Activated T-cell treated with anti-CD3 and anti-CD28 coated beads for 48 hours (primary cell): Measurements from ENCODE around the gene FOXN4.

ENCODE experiments used
- DNase-seq: peaks from one replicate; pipeline ENCODE4 v3.0.0-alpha.2; 2020; ENCODE audit warnings: low read depth

The FOXN4 gene

DNA sequence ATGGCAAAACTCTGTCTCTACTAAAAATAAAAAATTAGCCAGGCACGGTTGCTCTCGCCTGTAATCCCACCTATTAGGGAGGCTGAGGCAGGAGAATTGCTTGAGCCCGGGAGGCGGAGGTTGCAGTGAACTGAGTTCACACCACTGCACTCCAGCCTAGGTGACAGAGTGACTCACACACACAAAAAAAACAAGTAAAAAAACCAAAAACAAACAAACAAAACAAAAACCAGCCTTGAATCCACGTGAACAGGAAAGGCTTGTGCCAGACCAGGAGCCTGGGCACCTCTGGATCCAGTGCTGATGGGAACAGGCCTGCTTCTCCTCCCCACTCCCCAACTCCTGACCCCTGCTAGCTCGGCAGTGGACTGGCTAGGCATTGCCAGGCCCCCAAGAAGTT lies 3.5 kb downstream of the FOXN4 start:
- no peak for DNase-seq

DNA sequence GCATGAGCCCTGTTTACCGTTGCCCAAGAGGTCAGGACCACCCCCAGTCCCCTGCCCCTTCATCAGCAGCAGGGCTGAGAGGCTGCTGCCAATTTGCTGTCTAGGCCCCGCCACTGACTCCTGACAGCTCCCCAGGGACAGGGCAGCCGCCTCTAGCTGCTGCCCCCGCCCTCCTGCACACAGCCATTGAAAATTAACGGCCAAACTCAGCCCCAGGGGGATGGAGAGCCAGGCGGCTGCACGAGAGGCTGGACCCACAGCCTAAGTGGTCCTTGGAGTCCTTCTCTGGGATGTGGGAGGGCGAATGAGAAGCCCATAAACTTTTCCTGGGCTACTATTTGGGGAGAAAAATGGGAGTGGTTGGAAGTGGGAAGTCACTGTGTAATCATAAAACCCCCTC lies 4.6 kb downstream of the FOXN4 start:
- no peak for DNase-seq

DNA sequence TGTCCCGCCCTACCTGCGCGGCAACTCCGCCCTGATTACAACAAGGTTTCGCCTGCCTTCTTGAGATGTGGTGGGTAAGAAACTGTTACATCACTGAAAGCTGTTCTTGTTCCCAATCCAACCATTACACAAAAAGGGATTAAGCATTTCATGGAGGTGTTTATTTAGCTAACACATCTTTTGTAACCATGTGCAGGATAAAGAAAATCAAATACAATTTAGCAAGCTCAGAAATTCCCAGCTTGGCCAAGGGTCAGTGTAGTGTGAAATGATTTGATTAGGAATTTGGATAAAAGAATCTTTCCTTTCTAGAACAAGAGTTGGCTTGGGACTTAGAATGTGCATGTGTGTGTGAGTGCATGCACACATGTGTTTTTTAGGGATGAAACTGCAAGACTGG lies 6.3 kb downstream of the FOXN4 start:
- DNase-seq = no peak

DNA sequence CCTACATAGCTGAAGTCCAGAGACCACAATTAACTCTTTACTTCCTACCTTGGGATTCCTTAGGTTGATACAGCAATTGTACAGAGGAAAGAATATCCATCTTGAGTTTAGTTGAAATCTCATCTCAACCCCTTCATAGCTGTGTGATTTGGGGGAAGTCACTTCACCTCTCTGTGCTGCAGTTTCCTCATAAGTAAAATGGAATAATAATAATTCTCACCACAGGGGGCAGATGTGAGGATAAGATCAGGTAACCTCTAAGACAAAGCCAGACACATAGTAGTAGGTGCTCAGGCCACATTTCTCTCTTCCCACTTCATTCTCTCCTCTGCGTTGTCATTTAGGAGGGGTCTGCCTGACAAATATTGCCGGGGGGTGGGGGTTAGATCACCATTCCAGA lies 6.7 kb downstream of the FOXN4 start:
- no peak for DNase-seq

DNA sequence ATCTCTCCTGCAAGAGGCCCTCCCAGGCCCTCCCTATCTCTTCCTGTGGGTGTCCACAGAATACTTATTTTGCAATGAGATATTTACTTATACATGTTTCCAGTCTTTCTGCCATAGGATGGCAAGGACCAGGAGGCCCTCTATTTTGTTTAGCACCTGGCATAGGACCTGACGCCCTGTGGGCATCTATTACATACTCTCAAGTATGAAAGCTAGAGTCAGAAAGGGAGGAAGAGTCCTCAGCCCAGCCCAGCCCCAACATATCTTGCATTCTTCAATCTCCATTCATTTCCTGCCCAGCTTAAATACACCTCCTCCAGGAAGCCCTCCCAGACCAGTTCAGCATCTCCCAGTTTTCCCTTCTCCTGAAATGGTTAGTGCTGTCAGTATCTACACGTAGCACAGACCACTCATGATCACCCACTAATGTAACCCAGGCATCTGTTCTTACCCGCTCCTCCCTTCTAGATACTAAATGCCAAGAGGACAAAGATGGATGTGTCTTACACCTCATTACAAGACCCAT lies 7.4 kb downstream of the FOXN4 start:
- DNase-seq = no peak

DNA sequence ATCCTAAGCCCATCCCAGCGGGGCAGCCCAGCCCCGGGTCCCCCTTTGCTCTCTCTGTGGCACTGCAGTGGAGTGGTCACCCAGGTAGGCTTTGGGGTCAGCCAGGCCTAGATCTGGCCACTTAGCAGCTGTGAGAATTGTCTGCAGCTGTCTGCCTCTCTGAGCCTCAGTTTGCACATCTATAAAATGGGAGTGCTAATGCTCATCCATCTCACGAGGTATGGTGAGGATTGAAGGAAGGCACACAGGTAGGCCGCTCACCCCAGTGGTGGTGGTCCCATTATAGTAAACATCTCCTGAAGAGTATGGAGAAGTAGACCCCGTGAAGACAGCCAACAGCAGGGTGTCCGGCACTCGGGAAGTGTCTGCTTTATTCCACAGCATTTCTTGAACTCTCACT lies 9.2 kb downstream of the FOXN4 start:
- no peak for DNase-seq

DNA sequence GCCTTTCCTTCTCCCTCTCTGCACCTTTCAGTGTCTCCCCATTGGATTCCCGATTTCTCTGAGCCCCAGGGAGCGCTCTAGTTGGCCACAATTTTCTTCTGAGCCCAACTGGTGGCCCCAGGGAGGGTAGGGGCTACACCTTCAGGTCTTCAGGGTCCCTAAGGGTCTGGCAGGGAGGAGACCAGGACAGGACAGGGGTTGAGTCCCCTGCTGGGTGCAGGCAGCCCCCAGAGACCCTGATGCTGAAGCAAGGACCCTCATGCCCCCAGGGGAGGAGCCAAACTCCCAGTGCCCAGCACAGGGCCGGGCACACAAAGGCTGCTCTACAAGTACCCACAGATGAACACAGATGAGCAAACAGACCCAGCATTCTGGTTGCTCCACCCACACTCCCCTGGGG lies 12.7 kb downstream of the FOXN4 start:
- no peak for DNase-seq

DNA sequence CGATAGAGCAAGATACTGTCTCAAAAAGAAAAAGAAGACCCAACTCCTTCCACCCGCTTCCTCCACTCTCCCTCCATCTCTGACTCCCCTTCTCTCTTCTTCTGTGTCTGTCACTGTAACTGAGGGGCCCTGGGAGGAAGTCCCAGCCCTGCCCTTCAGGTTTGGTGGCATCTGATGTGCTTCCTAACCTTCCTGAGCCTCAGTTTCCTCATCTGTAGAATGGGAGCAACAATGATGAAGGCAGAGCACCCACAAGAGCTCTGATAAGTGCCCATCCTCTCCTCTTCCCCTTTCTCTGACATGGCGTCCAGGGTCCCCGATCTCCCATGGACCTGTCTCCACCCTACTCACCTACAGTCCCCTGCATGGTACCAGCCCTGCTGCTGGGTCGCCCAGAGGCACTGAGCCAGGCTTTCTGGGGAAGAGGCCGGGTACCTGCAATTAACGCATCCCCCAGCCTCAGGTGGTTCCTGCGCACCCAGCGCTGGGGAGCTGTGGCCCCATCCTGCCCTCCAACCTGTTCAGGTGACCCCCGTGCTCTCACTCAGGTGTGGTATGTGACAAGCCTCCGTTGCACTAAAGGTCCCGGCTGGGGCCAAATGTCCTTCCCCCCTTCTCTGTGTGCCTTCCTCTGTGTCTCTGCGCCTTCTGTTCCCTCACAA lies 13.2 kb downstream of the FOXN4 start:
- no peak for DNase-seq

DNA sequence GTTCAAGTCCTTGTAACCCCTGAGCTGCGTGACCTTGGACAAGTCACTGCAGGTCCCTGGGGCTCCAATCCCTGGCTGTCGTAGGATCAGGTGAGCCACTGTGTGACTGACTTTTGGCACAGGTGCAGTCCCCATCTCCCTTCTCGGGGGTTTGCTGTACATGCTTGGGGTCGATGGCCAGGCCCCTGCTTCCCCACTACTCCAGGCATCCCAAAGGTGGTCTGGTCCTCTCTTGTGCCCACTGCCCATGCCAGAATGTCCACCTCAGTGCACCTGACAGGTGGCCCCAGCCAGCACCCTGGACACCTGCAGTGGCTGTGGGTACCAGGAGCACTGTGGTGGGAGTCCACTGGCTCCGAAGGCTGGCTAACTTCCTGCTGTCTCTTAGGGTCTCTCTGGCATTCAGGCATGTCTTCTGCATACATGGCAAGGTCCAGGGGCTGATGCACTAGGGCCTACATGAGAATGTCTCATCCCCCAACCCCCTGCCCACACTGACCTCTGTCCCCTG lies 14.7 kb downstream of the FOXN4 start:
- no peak for DNase-seq

DNA sequence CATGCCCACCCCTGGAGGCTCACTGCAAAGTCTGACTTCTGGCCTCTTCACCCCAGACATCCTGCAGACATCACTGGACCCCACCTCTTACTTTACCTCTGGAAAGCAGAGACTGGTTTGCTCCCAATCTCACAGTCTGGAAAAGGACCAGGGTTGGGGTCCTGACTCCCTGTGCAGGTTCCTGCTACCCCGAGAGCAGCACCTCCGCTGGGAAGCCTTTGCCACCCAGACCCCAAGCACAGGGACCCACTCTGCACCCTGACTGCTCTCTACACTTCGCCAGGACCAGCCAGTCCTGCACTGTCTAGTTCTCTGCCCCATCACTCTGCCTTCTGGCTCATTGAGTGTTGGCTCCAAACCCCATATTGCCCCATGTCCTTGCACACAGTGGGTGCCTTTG lies 16.0 kb downstream of the FOXN4 start:
- no peak for DNase-seq

DNA sequence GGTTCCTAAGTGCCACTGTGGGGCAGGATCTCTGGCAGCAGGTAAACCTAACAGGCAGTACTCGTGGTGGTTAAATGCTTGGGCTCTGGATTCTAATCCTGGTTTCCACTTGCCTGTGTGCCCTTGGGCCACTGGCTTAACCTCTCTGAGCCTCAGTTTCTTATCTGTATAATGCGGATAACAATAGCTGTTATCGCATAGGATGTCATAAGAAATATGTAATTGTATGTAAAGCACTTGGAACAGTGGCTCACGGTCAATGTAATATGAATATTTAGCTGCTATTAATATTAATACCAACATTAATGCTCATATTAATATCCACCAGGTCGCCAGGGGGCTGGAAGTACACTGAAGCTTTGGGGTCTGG lies 16.8 kb downstream of the FOXN4 start:
- DNase-seq = no peak

DNA sequence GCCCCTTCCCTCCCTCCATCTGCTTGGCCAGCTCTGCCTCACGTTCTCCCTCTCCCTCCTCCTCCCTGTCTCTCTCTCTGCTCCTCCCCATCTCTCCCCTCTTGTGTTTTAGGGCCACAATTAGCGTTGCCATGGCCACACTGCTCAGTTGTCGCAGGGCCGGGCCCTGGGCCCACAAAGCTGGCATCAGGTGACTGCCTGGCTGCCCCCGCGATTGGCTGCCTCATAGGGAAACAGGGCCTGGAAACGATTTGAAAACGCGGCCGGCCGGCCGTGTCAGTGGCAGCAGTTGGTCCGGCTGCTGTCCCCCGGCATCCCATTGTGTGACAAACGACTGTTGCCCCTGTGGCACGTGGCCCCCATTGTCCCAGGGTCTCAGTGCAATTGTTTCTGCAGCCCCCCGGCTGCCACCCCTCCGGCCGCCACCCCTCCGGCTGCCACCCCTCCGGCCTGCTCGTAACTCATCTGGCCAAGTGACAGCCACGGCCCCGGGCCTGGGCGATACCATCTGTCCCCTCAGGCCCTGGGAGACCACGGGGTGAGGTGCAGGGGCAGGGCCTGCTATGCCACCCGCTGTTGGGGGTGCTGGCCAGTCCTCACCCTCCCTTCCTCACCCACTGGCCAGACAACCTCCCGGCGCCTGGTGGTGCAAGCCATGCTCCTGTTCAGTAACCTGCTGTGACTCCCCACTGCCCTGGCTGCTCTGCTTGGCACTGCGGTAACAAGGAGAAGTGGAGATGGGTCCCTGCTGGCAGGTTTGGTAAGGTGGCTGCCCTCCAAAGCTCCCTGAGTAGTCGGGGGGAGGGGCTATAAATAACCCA lies 17.4 kb downstream of the FOXN4 start:
- no peak for DNase-seq

DNA sequence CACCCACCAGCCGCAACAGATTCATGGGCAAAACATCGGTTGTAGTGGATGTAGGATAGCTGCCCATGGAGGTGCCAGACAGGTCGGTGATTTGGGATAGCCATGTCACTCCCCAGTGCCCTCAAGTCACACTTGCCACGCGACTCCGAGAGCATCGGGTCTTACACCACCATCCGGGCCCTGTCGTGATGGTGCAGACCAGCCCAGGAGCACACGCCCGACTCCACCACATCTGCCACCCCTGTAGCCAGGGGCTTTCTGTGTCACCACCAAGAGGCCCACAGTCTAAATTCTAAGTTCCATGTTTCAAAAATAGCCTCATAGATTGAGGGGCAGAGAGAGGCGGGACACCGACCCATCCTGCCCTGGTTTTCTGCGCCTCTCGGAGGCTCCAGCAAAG lies 18.0 kb downstream of the FOXN4 start:
- DNase-seq = no peak

DNA sequence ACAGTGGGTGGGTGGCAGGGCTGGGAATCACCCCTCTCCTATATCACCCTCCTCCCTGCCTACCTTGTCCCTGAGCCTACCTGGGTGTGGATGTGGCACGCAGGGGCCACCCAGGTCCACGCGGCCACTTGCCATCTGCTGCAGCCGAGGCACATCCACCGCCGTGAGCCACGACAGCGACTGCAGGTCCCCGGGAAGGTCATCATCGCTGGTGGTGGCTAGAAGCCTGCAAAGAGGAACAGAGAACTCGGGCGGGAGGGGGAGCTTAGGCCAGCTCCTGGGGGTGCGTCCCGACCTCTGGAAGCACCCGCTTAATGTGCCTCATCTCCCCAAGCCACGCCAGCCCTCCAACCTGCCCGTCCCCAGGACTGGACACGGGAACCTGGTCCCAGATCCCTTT lies 19.0 kb downstream of the FOXN4 start:
- no peak for DNase-seq

DNA sequence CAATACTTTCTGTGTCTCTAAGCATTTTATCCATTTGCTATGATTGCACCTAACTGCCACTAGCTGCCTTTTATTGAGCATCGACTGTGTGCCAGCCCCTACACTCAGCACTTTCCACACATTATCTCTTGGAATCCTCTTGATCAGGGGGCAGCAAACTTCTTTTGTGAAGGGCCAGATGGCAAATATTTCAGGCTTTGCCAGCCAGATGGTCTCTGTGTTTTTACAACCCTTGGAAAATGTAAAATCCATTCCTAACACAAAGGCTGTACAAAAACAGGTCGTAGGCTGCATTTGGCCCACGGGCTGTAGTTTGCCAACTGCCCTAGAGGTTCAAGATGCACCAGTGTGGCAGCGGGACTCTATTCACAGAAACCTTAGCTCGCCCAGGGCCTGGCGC lies 19.5 kb downstream of the FOXN4 start:
- DNase-seq = no peak

DNA sequence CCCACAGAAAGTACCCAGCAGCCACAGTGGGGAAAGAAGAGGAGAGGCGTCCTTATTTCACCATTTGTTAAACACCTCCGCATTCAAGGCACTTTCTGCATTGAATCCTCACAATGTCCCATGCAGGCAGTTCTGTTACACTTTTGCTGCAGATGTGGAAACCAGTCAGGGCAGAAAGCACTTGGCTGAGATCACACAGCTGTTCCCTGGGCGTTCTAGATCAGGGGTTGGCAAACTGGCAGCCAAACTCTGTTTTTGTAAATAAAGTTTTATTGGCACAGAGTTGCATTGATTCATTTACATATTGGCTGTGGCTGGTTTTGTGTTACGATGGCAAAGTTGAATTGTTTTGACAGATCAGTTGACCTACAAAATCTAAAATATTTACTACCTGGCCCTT lies 20.1 kb downstream of the FOXN4 start:
- DNase-seq = no peak

DNA sequence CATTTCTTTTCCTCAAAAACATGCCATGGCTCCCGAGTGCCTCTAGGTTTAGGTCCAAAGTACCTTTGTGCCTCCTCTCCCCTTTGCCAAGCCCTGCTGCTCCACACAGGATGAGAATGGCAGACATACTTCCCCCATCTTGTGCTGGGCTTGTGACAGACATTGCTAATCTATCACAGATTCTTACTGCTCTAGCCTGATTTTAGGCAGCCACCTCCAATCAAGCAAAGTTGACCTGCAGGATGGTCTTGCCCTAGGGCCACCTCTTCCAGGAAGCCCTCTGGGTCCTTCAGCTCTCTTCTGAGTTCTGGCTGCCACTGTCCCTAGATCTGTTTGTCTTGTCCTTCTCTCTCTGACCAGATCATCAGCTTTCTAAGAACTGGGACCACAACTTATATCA lies 20.5 kb downstream of the FOXN4 start:
- no peak for DNase-seq

DNA sequence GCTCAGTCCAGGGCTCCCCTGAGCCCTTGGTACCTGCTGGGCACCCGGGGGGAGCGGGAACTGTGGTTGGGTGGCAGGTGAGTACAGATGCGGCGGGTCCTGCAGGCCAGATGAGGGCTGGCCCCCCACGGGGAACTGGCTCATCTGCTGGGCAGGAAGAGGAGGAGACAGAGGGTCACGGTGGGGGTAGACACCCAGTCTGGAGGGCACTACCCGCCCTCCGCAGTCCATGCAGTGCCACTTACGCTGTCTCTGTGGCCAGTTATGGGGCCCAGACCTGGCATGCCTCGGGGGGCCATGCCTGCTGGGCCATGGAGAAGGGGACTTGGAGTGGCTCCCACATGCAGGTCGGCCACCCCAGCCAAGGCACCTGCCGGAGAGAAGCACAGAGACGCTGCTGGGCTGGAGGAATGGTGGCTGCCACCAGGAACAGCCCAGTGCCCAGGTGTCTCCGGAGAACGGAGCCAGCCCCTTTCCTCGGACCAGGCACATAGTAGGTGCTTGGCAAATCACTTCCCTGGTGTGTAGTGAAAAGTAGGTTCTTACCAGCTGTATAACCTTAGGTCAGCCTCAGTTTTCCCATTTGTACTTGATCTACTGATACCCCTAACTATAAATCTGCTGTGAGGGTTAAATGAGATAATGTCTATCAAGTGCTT lies 21.1 kb downstream of the FOXN4 start:
- no peak for DNase-seq

DNA sequence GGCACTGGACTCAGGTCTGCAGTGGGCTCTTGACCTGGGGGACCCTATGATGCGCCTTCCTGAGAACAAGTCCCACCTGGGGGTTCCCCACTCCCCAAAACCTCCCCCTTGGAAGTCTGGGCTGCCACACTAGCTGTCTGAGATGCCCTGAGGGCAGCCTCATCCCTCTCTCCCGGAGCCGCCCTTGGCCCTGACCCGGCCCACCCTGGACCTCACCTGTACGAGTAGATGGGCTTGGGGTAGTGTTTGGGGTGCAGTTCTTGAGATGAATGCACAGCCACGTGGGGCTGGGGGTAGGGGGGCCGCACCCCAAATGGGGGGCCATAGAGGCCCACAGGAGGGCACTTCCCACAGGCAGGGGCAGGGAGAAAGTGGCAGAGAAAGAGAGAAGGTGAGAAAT lies 21.9 kb downstream of the FOXN4 start:
- DNase-seq = no peak

DNA sequence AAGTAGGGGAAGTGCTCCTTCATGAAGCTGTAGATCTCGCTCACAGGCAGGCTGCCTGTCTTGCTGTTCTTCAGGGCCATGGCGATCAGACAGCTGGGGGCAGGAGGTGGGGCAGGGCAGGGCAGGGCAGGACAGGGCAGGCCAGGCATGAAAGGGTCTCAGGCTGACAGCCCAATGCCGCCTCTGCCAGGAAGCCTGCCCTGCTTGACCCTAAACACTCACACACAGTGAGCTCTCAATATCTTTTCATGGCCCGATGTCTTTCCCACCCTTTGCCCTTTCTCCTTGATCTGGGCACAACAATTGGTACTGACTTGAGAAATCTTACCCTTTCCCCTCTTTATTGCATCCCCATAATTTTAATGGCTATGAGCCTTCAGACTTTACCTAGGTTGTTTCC lies 22.4 kb downstream of the FOXN4 start:
- no peak for DNase-seq

DNA sequence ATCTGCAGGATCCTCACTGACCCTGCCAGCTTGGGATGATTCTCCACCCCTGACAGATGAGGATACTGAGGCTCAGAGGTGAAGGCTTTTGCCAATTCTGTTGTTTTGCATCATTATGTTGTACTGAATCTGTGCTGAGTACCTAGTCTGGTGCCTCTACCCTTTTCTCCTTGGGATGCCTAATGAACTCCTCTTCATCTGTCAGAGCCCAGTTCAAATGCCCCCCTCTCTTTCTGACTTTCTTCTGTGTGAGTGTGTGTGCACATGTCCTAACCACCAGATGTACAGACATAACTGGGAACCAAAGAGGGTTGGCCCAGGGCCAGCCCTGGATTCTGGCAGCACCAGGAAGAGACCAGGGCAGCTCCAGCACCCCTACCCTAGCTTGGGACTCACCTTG lies 22.8 kb downstream of the FOXN4 start:
- DNase-seq = no peak

DNA sequence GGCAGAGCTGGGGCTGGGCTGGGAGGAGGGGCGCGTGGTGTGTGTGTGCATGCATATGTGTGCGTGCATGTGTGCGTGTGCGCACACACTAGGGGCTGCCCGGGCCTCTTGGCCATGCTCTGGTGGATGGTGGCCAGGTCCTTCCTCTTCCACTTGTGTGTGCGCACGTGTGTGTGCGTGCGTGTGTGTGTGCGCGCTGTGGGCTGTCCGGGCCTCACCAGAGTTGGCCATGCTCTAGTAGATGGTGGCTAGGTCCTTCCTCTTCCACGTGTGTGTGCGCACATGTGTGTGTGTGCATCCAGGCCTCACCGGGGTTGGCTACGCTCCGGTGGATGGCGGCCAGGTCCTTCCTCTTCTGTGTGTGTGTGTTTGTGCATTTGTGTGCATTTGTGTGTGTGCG lies 24.7 kb downstream of the FOXN4 start:
- no peak for DNase-seq

DNA sequence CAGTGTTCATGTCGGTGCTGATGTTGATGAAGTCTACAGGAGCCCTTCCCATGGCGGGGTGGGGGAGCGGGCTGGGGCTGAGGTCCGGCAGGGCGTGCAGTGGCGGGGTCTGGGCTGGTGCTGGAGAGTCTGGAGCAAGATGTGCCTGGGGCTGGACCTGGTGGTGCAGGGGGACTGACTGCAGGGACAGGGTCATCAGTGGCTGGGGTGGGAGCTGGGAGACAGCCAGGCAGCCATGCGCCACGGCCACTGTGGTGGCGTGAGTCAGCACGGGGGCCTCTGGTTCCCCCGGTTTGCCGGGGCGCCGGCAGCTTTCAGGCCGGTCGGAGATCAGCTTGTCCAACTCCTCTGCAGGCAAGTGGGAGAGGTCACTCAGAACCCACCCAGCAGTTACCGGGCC lies 27.6 kb downstream of the FOXN4 start:
- no peak for DNase-seq
